ENCODE data around the gene ATP8A2.
"Not testable (repeated sequence)": the region's sequence is repeated elsewhere in the genome, so short reads cannot be mapped to it uniquely, and the experiment has no call there.

ATP8A2 gene

DNA sequence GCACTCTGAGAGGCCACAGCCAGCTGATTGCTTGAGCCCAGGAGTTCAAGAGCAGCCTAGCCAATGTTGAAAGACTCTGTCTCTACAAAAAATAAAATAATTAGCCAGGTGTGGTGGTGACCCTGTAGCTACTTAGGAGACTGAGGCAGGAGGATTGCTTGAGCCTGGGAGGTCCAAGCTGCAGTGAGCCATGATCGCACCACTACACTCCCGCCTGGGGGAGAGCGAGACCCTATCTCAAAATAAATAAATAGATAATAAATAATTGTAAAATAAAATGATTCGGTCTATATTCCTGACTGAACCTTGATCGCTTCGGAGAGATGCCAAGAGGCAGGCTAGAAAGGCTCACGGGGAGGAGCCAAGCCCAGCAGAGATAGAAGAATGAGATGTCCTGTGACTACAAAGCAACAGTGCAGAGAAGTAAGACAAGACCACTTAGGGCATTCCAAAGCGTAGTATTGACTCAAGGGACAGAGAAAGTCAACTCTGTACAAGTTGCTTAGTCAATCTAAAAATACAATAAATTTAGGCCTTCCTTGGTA lies 667.2 kb downstream of the ATP8A2 start:
- no peak for DNase-seq (ENCODE audit: low read depth)

DNA sequence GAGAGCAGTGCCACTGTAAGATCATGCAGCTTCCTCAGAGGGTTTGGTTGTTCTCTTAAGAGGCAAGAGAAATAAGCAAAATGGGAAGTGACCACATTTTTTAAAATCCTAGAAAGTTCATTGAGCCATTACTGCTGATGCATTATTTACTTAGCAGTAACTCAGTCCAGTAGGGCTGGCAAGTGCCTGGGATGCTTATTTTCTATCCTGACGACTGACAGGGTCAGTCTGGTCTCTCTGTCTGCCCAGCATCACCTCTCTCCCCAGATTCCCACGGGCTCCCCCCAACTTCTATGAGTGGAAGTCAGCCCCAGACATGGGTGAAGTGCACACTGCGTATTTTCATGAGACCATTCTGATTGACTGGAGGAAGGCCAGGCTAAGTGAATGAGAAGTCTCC lies 669.7 kb downstream of the ATP8A2 start:
- DNase-seq (ENCODE audit: low read depth), result no peak

DNA sequence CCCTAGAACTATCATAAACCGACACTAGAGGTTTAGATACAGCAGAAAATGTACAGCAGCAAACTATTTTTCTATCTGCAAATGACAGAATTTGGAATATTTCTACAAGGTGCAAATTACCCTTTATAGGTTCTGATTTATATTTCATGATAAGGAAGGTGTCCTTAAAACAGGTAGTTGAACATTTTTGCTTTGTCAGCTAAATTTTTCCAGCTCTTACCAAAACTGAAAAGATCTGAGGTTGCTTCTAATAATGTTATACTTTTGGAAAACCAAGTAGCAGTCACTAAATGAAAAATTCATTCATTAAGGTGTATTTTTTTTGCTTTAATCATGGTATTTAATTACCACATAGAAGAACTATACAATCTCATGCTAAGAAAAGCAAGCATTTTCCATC lies 671.0 kb downstream of the ATP8A2 start:
- no peak for DNase-seq (ENCODE audit: low read depth)

DNA sequence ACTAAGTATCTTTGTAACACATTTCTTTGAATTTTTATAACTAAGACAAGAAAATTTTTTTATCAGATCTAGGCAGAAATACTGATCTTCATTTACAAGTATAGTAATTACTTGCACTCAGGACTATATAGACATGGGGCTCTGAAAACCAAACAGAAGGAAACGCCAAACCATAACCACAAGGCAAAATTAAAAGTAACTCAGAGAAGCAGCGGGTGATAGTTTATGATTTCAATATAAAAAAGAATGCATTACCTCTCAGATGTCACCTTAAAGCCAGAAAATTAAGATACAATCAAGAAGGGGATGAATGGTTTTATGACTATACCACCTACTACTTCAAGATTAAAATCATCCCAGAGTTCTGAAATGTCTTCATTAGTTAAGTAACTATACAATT lies 673.4 kb downstream of the ATP8A2 start:
- DNase-seq (ENCODE audit: low read depth), result no peak

GRCh38 chr13:26046639-26047038 lies 674.9 kb downstream of the ATP8A2 start:
- DNase-seq (ENCODE audit: low read depth), result no peak

- DNase-seq (ENCODE audit: low read depth), result no peak
Observed at GRCh38 chr13:26047040-26047439, 675.3 kb downstream of the ATP8A2 start.

DNA sequence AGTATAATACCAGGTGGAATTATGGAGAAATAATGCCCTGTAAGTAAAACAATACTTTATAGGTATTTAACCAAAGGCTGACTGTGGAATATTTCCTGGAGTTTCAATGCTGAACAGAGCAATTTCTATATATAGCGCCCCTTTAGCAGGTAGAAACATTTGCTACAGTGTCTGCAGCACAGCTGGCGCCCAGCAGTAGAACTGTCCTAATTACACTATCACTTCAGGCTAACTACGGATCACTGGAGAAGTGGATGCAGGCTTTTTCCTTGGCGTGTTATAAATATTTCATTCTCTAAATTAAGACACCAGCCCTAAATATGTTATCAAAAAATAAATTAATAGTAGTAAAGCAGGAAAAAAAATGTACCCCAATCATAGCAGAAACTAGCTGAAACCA lies 677.0 kb downstream of the ATP8A2 start:
- DNase-seq (ENCODE audit: low read depth), result no peak

DNA sequence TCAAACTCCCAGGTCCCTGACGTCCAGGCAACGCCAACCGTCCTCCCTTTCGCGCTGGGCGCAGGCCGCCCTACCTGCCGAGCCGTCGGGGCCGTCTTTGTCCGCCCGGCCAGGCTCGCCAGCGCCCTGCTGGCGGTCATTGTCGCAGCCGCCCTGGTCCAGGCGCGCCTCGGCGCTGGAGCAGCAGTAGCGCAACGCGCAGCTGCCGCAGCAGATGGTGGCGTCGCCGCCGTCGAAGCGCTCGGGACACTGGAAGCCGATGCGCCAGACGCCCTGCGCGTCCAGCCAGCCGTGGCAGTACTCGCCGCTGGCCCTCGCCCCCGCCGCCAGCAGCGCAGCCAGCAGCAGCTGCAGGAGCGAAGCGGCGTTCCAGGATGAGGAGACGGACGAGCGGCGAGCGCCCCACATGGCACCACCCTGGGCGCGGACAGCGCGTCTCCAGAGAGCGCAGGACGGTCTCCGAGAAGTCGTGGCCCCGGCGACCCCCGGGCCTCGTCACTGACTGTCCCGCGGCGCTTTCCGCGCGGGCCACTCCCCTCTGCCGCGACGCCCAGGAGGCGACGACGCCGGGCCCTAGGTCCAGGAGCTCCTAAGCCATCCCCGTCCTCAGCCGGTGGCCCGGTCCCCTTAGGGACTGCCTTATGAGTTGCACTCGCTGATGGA lies 678.9 kb downstream of the ATP8A2 start:
- peak; percentile 25 for DNase-seq (ENCODE audit: low read depth)

DNA sequence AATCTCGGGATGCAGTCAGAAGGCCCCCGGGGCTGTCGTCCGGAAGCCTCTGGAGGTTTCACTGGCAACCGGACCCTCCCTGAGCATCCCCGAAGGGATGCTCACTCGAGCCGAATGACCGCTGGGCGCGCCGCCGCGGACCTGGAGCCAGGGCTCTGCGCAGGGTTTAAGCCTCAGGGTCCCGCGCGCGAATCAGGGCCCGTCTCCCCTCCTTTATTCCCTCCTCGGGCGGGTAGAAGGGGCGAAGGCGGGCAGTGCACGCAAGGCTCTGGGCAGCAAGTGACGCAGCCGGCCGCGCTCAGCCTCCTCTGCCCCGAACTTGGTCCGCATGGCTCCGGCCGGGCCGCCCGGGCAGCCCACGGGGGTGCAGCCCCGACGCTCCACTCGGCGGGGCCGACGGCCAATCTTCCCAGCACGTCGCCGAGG lies 679.5 kb downstream of the ATP8A2 start:
- peak; percentile 23 for DNase-seq (ENCODE audit: low read depth)

GRCh38 chr13:26051657-26052311 lies 680.0 kb downstream of the ATP8A2 start, which contains the start of gene SHISA2:
SHISA2 (minus strand) TSS chr13:26052016; CDS start chr13:26050975, 1,041 bp downstream.
- DNase-seq (ENCODE audit: low read depth), result peak; percentile 63

- no peak for DNase-seq (ENCODE audit: low read depth)
Observed at GRCh38 chr13:26052337-26052736, 680.6 kb downstream of the ATP8A2 start.

- no peak for DNase-seq (ENCODE audit: low read depth)
Observed at GRCh38 chr13:26053418-26053980, 681.7 kb downstream of the ATP8A2 start.

DNA sequence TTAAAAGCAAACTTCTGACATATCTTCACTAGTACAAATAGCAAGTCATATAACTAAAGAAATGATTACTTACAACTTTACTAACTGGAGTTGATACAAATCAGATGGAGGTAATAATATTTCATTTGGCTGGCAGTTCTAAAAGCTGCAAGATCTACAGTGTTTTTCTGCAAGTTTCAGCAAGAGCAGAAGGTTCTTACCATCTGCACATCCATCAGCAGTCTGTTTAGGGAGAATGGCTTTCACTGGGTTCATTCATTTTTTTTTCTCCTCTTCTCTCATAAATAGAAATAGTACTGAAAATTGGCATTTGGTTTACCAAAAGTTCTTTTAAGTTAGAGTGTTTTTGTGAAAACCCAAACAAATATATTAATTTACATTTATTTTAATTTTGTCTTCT lies 683.1 kb downstream of the ATP8A2 start:
- no peak for DNase-seq (ENCODE audit: low read depth)

GRCh38 chr13:26058704-26059103 lies 686.9 kb downstream of the ATP8A2 start:
- DNase-seq (ENCODE audit: low read depth), result no peak

GRCh38 chr13:26060357-26060756 lies 688.6 kb downstream of the ATP8A2 start:
- DNase-seq (ENCODE audit: low read depth), result no peak

GRCh38 chr13:26061256-26061655 lies 689.5 kb downstream of the ATP8A2 start:
- DNase-seq (ENCODE audit: low read depth), result no peak

- DNase-seq (ENCODE audit: low read depth), result peak; percentile 77
Observed at GRCh38 chr13:26061947-26062346, 690.2 kb downstream of the ATP8A2 start.

DNA sequence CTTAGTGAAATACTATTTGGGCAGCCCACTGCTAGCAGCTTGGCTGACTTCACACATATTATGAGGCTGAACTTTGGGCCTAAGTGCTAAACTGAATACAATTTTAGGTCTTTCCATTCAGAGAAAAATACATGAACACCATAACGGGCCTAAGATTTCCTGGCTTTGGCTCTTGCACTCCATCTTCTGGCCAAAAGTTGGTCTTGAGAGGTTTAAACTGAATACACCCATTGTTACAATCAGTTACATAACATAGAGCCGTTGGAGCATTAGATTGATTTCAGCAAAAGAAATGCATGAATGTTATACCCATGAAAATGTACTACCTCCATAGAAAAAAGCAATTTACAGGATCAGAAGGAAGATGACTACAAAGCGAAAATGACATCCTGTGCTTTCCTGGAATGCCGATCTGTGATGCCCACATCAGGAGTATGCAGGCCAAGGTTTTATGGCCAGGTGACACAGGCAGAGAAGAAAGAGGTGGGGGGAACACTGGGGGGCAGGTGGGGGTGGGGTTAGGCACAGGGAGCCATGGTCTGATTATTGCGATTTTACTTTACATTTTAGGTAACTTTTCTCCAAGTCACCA lies 691.2 kb downstream of the ATP8A2 start:
- peak; percentile 53 for DNase-seq (ENCODE audit: low read depth)

DNA sequence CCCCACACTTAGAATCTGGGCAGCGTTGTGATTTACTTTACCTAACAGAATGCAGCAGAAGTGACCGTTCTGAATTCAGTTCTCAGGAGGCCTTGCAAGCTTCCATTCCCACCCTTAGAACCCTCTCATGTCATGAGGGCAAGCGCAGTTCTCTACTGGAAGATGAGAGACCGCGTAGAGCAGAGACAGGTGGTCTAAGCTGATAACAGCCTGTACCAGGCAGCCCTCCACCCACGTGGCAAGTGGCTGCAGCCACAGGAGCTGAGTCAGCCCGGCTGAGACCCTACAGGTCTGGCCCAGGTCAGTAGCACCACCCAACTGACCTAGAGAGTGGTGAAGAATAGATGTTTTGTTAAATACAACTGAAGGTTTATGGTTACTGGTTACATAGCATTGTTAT lies 694.7 kb downstream of the ATP8A2 start:
- not testable (repeated sequence) for DNase-seq (ENCODE audit: low read depth)

- no peak for DNase-seq (ENCODE audit: low read depth)
Observed at GRCh38 chr13:26067601-26068000, 695.8 kb downstream of the ATP8A2 start.

- not testable (repeated sequence) for DNase-seq (ENCODE audit: low read depth)
Observed at GRCh38 chr13:26068372-26068771, 696.6 kb downstream of the ATP8A2 start.

DNA sequence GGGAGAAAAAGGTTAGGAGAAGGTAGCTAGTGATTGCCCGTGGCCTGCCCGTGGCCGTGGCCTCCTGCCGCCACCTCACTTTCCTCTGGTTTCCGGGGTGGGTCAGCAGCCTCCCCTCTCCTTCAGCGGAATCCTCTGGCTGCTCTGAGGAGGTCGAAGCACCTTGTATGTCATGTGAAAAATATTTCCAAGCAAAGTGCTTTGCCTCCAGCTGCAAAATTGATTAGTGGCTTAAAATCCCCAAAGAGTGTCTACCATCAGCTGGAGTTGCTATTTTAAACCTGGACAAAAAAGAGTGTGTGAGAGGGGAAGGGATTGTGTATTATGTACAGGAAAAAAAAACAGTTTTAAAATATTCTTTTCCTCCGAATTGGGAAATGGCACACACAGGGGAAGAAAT lies 697.9 kb downstream of the ATP8A2 start:
- not testable (repeated sequence) for DNase-seq (ENCODE audit: low read depth)

- no peak for DNase-seq (ENCODE audit: low read depth)
Observed at GRCh38 chr13:26071691-26072090, 699.9 kb downstream of the ATP8A2 start.

Data from iris pigment epithelial cell (primary cell).